ENCODE measurements around the gene RASSF7. TPM values are rescaled to one million over a fixed set of nuclear protein-coding genes. Genes with fewer than 3 reads are reported as not detected.

RASSF7 gene
- polyA plus RNA-seq, 4 donors: 49.1 to 174 (median 120) TPM

DNA sequence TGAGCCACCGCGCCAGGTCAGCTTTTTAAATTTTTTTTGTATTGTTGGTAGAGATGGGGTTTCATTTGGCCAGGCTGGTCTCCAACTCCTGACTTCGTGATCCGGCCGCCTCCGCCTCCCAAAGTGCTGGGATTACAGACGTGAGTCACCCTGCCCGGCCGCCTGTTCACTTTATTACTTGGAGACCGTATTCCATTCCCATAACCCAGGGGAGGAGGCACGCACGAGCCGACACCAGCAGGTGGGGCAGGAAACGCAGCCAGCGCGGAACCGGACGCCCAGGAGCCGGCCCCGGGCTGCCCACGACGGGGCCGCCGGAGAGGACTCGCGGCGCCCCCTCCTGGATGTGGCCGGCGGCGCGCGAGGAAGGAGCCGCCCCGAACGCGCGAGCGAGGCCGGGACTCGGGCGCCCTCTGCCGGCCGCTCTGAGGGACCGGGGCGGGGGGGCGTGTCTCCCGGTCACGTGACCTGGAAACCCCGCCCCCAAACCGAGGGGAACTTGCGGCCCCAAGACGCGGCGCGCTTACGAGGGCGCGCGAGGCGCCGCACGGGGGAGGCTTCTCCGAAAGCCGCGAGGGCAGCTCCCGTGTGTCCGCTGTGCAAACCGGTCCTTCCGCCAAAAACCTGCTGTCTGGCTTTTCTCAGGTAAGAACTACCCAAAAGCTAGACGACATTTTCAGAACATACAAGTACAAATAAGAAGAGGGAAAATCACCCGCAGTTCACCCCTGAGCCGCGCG is 42.1 kb upstream of the RASSF7 start:
- peak overlapping the region in 1 of 3 donors; percentile 27 for H3K4me3 ChIP-seq (ENCODE audit: low read depth in 1 of 3, low read length in 3 of 3)
- peaks cover 0 to 19% (median 0%) of the 10 kb centered on the region in 3 donors for H3K36me3 ChIP-seq (ENCODE audit: control insufficient read depth in 3 of 3, insufficient read depth in 2 of 3, low read depth in 1 of 3, low read length in 3 of 3)
- no peaks in the 10 kb centered on the region for H3K4me1 ChIP-seq (ENCODE audit: control insufficient read depth in 3 of 3, insufficient read depth in 2 of 3, low read depth in 1 of 3, low read length in 2 of 3)
- peak; percentile 93 to 97 for DNase-seq
- WGBS, 3 donors: 6 to 11% (median 6%) methylated on average over 43 to 74 of the region's 74 CpGs
- no peak for FAIRE-seq
- peak overlapping the region; percentile 24 to 83 (median 81) for H3K27ac ChIP-seq (ENCODE audit: low read depth in 1 of 3, low read length in 2 of 3)
- peaks cover 0 to 40% of the 10 kb centered on the region in 2 donors for H3K9me3 ChIP-seq (ENCODE audit: control insufficient read depth in 2 of 2, insufficient read depth in 1 of 2, low read depth in 1 of 2, low read length in 1 of 2)
- H3K27me3 ChIP-seq (ENCODE audit: control insufficient read depth in 3 of 3, insufficient read depth in 3 of 3, low read length in 3 of 3): no peaks in the 10 kb centered on the region

DNA sequence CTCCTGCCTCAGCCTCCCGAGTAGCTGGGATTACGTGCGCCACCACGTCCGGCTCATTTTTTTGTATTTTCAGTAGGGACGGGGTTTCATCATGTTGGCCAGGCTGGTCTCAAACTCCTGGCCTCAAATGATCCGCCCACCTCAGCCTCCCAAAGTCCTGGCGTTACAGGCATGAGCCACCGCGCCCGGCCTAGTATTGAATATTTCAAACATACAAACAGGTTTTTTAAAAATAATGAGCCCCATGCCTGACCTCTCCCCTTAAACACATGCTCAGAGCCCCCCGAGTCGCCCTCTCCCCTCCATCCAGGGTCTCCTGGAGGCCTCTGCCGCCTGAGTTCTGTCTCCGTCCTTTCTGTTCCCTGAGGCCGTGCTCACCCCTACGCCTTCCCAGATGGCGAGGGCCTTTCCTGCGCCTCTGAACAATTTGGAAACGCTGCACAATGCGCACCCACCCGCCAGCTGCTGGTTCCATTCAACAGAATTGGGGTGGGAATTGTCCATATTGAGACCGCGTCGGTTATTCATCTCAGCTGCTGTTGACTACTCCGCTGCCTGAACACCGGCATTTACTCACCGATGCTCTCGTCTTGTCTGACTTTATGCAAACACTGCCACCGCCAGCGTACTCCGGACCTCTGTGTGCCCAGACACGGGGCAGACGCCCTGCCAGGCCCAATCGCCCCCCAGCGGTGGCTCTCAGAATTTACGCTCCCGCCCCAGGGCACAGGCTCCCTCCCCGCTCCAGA is 40.2 kb upstream of the RASSF7 start:
- FAIRE-seq: no peak
- no peak for DNase-seq
- WGBS, 3 donors: 93 to 94% (median 93%) methylated on average over 39 of the region's 39 CpGs
- Histone ChIP-seq H3K36me3 (ENCODE audit: control insufficient read depth in 3 of 3, insufficient read depth in 2 of 3, low read depth in 1 of 3, low read length in 3 of 3) (peaks cover 0 to 3% (median 0%) of the 10 kb centered on the region in 3 donors), H3K4me3 (ENCODE audit: low read depth in 1 of 3, low read length in 3 of 3) (no peak overlapping the region), H3K9me3 (ENCODE audit: control insufficient read depth in 2 of 2, insufficient read depth in 1 of 2, low read depth in 1 of 2, low read length in 1 of 2) (peaks cover 0 to 37% of the 10 kb centered on the region in 2 donors), H3K27me3 (ENCODE audit: control insufficient read depth in 3 of 3, insufficient read depth in 3 of 3, low read length in 3 of 3) (no peaks in the 10 kb centered on the region), H3K4me1 (ENCODE audit: control insufficient read depth in 3 of 3, insufficient read depth in 2 of 3, low read depth in 1 of 3, low read length in 2 of 3) (no peaks in the 10 kb centered on the region), H3K27ac (ENCODE audit: low read depth in 1 of 3, low read length in 2 of 3) (no peak overlapping the region)

DNA sequence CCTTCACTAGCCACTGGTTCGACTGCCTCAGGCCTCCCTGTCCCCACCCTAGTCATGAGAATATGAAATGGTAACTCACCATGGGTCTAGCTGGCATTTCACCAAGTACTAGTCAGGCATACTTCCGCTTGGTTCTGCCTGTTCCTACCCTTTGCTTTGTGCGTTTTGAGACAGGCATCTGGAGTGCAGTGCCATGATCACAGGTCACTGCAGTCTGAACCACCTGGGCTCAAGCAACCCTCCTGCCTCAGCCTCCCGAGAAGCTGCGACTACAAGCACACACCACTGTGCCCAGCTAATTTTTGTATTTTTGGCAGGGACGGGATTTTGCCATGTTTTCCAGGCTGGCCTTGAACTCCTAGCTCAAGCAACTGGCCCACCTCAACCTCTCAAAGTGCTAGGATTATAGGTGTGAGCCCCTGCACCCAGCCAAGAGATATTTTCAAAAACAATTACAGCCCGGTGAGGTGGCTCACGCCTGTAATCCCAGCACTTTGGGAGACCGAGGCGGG is 39.5 kb upstream of the RASSF7 start:
- WGBS, 3 donors: 87 to 93% (median 91%) methylated on average over 10 of the region's 10 CpGs
- DNase-seq: no peak
- Histone ChIP-seq H3K27me3 (ENCODE audit: control insufficient read depth in 3 of 3, insufficient read depth in 3 of 3, low read length in 3 of 3) (no peaks in the 10 kb centered on the region), H3K4me1 (ENCODE audit: control insufficient read depth in 3 of 3, insufficient read depth in 2 of 3, low read depth in 1 of 3, low read length in 2 of 3) (no peaks in the 10 kb centered on the region), H3K4me3 (ENCODE audit: low read depth in 1 of 3, low read length in 3 of 3) (no peak overlapping the region), H3K27ac (ENCODE audit: low read depth in 1 of 3, low read length in 2 of 3) (no peak overlapping the region), H3K36me3 (ENCODE audit: control insufficient read depth in 3 of 3, insufficient read depth in 2 of 3, low read depth in 1 of 3, low read length in 3 of 3) (peaks cover 0 to 3% (median 0%) of the 10 kb centered on the region in 3 donors), H3K9me3 (ENCODE audit: control insufficient read depth in 2 of 2, insufficient read depth in 1 of 2, low read depth in 1 of 2, low read length in 1 of 2) (peaks cover 0 to 34% of the 10 kb centered on the region in 2 donors)
- FAIRE-seq: no peak

DNA sequence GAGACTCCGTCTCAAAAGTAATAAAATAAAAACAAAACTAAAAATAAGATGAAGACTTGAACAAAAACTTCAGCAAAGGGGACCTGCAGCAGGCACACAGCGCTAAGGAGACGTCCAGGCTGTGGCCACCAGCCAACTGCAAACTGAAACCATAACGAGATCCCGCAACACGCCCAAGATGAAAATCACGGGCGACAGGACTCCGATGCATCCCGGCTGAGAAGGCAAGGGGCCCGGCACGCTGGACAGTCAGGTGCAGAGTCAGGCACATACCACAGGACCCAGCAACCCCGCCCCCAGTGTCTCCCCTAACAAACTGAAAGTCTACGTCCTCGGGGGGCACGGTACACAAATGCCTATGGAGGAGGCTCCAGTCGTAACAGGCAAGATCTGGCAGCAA is 34.6 kb upstream of the RASSF7 start:
- WGBS, 3 donors: 45 to 77% (median 68%) methylated on average over 17 of the region's 17 CpGs
- H3K27me3 ChIP-seq (ENCODE audit: control insufficient read depth in 3 of 3, insufficient read depth in 3 of 3, low read length in 3 of 3): no peaks in the 10 kb centered on the region
- H3K4me3 ChIP-seq (ENCODE audit: low read depth in 1 of 3, low read length in 3 of 3): no peak overlapping the region
- H3K9me3 ChIP-seq (ENCODE audit: control insufficient read depth in 2 of 2, insufficient read depth in 1 of 2, low read depth in 1 of 2, low read length in 1 of 2): peaks cover 0 to 3% of the 10 kb centered on the region in 2 donors
- no peak overlapping the region for H3K27ac ChIP-seq (ENCODE audit: low read depth in 1 of 3, low read length in 2 of 3)
- no peak for DNase-seq
- H3K36me3 ChIP-seq (ENCODE audit: control insufficient read depth in 3 of 3, insufficient read depth in 2 of 3, low read depth in 1 of 3, low read length in 3 of 3): peaks cover 0 to 21% (median 0%) of the 10 kb centered on the region in 3 donors
- H3K4me1 ChIP-seq (ENCODE audit: control insufficient read depth in 3 of 3, insufficient read depth in 2 of 3, low read depth in 1 of 3, low read length in 2 of 3): no peaks in the 10 kb centered on the region
- FAIRE-seq: no peak

DNA sequence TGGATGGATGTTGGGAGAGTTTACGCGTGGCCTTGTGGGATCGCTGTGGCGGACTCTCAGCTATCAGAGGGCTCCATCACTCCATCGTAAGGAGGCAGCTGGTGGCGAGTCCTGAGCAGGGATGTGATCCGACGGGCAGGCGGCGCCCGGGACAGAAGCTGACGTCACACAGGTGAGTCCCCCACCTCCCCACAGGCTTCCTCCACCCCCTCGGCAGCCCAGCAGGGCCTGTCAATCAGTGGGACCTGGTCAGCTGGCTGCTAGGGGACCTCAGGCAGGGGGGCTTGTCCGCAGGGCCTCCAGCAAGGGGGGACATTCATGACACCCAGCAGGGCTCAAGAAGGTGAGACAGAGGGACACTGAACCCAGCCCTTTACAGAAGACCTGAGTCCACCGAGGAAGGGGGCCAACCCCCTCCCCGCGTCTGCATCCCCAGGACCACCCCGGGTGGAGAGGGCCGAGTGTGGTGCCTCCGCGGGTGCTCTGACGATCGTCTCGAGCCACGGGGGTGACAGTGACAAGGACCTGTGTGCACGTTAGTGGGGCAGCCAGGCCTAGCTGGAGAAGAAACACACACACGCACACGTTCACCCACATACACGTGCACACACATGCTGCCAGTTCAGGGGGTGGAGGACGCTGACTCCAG is 32.5 kb upstream of the RASSF7 start:
- H3K36me3 ChIP-seq (ENCODE audit: control insufficient read depth in 3 of 3, insufficient read depth in 2 of 3, low read depth in 1 of 3, low read length in 3 of 3): peaks cover 3 to 42% (median 7%) of the 10 kb centered on the region in 3 donors
- no peak overlapping the region for H3K27ac ChIP-seq (ENCODE audit: low read depth in 1 of 3, low read length in 2 of 3)
- no peak overlapping the region for H3K4me3 ChIP-seq (ENCODE audit: low read depth in 1 of 3, low read length in 3 of 3)
- no peaks in the 10 kb centered on the region for H3K9me3 ChIP-seq (ENCODE audit: control insufficient read depth in 2 of 2, insufficient read depth in 1 of 2, low read depth in 1 of 2, low read length in 1 of 2)
- no peak for DNase-seq
- no peak for FAIRE-seq
- no peaks in the 10 kb centered on the region for H3K4me1 ChIP-seq (ENCODE audit: control insufficient read depth in 3 of 3, insufficient read depth in 2 of 3, low read depth in 1 of 3, low read length in 2 of 3)
- no peaks in the 10 kb centered on the region for H3K27me3 ChIP-seq (ENCODE audit: control insufficient read depth in 3 of 3, insufficient read depth in 3 of 3, low read length in 3 of 3)
- WGBS, 3 donors: 82 to 84% (median 83%) methylated on average over 30 of the region's 30 CpGs

DNA sequence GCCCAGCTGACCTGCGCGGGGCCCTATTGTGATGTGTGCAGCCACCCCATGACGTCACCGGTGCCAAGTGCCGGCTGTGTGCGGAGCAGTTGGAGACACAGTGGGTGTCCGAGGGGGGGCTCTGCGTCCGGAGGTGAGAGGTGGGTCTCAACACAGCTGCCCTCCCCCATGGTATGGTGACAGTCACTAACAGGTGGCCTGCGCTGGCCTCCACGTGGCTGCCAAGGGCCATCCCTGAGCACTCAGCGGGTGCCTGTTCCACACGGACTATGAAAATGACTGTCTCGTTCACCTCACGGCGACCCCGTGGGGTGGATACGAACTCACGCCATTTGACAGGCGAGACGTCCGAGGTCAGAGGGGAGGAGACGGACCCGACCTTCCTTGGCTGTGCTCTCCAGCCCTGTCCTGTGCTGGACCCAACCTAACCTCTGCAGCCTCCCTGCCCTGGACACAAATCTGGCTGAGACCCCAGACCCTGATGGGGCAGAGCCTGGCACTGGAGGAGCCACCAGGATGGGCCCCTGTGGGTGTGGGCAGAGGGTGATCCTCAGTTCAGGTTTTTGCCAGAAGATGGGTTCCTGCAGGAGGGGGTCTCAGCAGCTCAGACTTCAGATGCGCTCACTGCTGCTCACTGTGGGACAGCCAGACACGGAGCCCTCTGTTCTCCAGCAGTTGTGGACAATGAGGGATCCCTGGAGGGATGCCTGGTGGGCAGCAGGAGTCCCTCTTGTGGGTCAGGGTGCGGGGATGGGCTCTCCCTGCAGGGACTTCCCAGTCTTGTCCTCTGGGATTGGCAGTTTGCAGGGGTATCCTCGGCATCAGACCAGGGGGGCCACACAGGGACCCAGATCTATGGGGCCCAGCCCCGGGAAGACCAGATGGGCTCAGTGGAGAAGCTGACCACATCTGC is 31.7 kb upstream of the RASSF7 start:
- Histone ChIP-seq H3K4me1 (ENCODE audit: control insufficient read depth in 3 of 3, insufficient read depth in 2 of 3, low read depth in 1 of 3, low read length in 2 of 3) (no peaks in the 10 kb centered on the region), H3K4me3 (ENCODE audit: low read depth in 1 of 3, low read length in 3 of 3) (no peak overlapping the region), H3K36me3 (ENCODE audit: control insufficient read depth in 3 of 3, insufficient read depth in 2 of 3, low read depth in 1 of 3, low read length in 3 of 3) (peaks cover 3 to 49% (median 10%) of the 10 kb centered on the region in 3 donors), H3K27me3 (ENCODE audit: control insufficient read depth in 3 of 3, insufficient read depth in 3 of 3, low read length in 3 of 3) (no peaks in the 10 kb centered on the region), H3K27ac (ENCODE audit: low read depth in 1 of 3, low read length in 2 of 3) (no peak overlapping the region), H3K9me3 (ENCODE audit: control insufficient read depth in 2 of 2, insufficient read depth in 1 of 2, low read depth in 1 of 2, low read length in 1 of 2) (no peaks in the 10 kb centered on the region)
- DNase-seq (no peak), FAIRE-seq (no peak)
- 60 to 75% (median 74%) methylated on average over 28 to 29 of the region's 29 CpGs for WGBS, 3 donors

DNA sequence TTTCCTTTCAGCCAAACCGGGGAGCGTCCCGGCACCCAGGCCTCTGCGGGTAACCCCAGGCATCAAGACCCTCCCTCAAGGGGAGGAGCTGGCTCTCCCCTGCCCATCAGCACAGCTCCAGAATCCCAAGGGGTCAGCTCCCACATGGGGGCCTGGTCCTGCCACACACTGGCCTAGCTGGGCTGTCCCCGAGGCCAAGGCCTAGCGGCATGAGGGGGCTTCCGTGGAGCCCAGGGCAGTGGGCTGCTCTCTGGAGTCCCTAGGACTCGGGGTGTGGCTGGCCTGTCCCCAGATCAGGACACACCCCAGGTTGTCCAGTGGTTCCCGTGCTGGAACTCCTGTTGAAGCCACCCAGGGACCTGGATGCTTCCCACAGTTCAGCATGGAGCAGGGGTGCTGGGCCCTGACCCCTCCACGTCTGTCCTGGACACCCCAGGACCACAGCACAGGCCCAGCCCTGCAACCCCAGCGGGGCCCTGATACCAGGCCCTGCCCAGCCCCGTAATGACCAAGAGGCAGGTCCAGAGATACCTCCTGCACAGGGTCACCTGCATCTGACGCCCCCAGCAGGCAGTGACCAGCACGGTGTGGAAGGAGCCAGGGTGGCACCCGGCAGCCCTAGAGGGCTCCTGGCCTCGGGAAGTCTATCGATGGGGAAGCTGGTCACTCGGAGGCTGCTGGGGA is 30.9 kb upstream of the RASSF7 start:
- Histone ChIP-seq H3K4me3 (ENCODE audit: low read depth in 1 of 3, low read length in 3 of 3) (no peak overlapping the region), H3K27ac (ENCODE audit: low read depth in 1 of 3, low read length in 2 of 3) (no peak overlapping the region), H3K36me3 (ENCODE audit: control insufficient read depth in 3 of 3, insufficient read depth in 2 of 3, low read depth in 1 of 3, low read length in 3 of 3) (peaks cover 3 to 53% (median 10%) of the 10 kb centered on the region in 3 donors), H3K9me3 (ENCODE audit: control insufficient read depth in 2 of 2, insufficient read depth in 1 of 2, low read depth in 1 of 2, low read length in 1 of 2) (no peaks in the 10 kb centered on the region), H3K27me3 (ENCODE audit: control insufficient read depth in 3 of 3, insufficient read depth in 3 of 3, low read length in 3 of 3) (no peaks in the 10 kb centered on the region), H3K4me1 (ENCODE audit: control insufficient read depth in 3 of 3, insufficient read depth in 2 of 3, low read depth in 1 of 3, low read length in 2 of 3) (peaks cover 0 to 4% (median 0%) of the 10 kb centered on the region in 3 donors)
- FAIRE-seq (no peak), DNase-seq (no peak)
- WGBS, 3 donors: 74 to 83% (median 79%) methylated on average over 17 to 18 of the region's 18 CpGs

Data from small intestine (tissue), 7 donors.